GM12892 (cell line): ENCODE data around the gene CAMK1D.
"Not testable (repeated sequence)": the region's sequence is repeated elsewhere in the genome, so short reads cannot be mapped to it uniquely, and the experiment has no call there.

Source experiments
- POLR2A ChIP-seq: IDR thresholded peaks from 2 replicates; pipeline ENCODE4 v1.6.1; 2011; ENCODE audit warnings: low read depth, low read length, control low read depth
- POLR2AphosphoS5 ChIP-seq: IDR thresholded peaks from 2 replicates; pipeline ENCODE4 v1.6.1; 2011; ENCODE audit warnings: low read depth, low read length, control low read depth

DNA sequence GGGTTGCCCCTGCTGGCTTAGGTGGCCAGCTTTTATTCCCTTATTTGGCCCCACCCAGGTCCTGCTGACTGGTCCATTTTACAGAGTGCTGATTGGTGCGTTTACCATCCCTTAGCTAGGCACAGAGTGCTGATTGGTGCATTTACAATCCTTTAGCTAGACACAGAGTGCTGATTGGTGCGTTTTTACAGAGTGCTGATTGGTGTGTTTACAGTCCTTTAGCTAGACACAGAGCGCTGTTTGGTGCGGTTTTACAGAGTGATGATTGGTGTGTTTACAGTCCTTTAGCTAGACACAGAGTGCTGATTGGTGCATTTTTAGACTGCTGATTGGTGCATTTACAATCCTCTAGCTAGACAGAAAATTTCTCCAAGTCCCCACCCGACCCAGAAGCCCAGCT lies 39.6 kb upstream of the CAMK1D start:
- not testable (repeated sequence) for TF ChIP-seq POLR2A, POLR2AphosphoS5
